GM12891 (cell line): ENCODE data around the gene MLC1.
"Not testable (repeated sequence)": the region's sequence is repeated elsewhere in the genome, so short reads cannot be mapped to it uniquely, and the experiment has no call there.

Source experiments
- POLR2AphosphoS5 ChIP-seq: IDR thresholded peaks from 2 replicates; pipeline ENCODE4 v1.6.1; 2011; ENCODE audit warnings: low read depth, low read length, control low read depth
- TAF1 ChIP-seq: IDR thresholded peaks from 2 replicates; pipeline ENCODE4 v1.6.1; 2011; ENCODE audit warnings: low read depth, low read length, control low read depth

GRCh38 chr22:50086975-50087374 lies 1.7 kb upstream of the MLC1 start:
- not testable (repeated sequence) for TF ChIP-seq POLR2AphosphoS5, TAF1
